NK-92 treated with Interleukin-12 subunit alpha and Interleukin-12 subunit beta, amount 100 ng/mL, for 24 hours (cell line): Measurements from ENCODE around the gene PRPF8.

ENCODE experiments used
- DNase-seq: peaks from one replicate; lab custom pipeline; 2025; lab: John Stamatoyannopoulos, UW

Gene PRPF8

GRCh38 chr17:1625581-1625980, 59.1 kb downstream of the PRPF8 start:
- no peak for DNase-seq

- DNase-seq = no peak
Observed at GRCh38 chr17:1625053-1625452, 59.6 kb downstream of the PRPF8 start.

DNA sequence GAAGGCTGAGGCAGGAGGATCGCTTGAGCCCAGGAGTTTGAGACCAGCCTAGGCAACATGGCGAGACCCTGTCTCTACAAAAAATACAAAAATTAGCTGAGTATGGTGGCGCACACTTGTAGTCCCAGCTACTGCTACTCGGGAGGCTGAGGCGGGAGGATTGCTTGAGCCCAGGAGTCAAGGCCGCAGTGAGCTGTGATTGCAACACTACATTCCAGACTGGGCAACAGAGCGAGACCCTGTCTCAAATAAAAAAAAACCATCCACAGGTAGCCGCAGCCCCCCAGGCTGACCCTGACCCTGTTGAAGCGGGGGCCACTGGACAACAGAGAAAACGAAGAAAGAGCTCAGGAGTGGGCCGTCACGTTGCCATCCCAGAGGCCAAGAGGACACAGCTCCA, 60.0 kb downstream of the PRPF8 start:
- DNase-seq = no peak

- DNase-seq = no peak
Observed at GRCh38 chr17:1623057-1623630, 61.5 kb downstream of the PRPF8 start.

- DNase-seq = no peak
Observed at GRCh38 chr17:1621273-1621954, 63.3 kb downstream of the PRPF8 start.

GRCh38 chr17:1620486-1620885, 64.2 kb downstream of the PRPF8 start:
- no peak for DNase-seq

GRCh38 chr17:1617620-1618174, 67.0 kb downstream of the PRPF8 start:
- DNase-seq = no peak

- no peak for DNase-seq
Observed at GRCh38 chr17:1616101-1616500, 68.6 kb downstream of the PRPF8 start.

DNA sequence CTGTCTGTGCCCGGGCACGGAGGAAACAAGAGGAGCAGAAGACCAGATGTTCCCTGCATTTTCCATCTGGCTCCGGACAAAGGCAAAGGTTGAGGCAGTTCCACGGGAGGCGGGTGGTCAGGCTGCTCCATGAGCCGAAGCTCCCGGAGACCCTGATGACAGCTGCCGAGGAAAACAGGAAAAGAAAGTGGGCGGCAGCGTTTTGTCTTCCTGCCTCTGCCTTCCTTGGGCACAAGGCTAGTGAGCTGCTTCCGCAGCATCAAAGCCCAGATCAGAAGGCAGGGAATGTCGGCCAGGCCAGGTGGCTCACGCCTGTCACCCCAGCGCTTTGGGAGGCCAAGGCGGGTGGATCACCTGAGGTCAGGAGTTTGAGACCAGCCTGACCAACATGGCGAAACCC, 72.3 kb downstream of the PRPF8 start:
- DNase-seq = no peak

GRCh38 chr17:1611715-1612114, 73.0 kb downstream of the PRPF8 start:
- DNase-seq = no peak

DNA sequence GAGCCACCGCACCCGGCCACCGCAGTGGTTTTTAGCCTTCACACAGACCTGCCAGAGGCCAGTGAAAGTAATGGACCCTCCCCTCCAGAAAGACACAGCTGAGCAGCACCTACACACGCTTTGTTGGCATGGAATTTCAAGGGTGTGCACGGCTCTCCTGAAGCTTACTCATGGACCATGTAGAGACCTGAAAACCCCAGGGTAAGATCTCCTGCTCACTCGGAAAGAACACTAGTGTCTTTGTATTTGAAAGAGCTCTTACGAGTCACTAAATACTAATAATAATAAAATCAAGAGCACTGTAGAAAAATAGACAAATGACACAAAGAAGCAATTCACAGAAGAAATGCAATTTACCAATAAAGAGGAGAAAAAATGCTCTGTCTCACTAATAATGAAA, 76.0 kb downstream of the PRPF8 start:
- no peak for DNase-seq

DNA sequence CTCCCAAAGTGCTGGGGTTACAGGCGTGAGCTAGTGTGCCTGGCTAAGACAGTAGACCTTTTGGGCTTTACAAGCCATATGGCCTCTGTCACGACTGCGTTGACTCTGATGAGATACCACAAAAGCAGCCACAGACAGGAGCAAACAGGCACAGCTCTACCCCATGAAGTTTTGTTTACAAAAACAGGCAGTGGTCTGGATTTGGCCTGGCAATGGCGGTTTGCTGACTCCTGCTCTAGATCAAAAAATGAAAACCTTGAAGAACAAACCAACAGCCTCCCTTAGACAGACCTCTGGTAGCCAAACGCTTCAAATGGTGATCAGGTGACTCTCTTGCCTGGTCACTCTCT, 76.7 kb downstream of the PRPF8 start:
- DNase-seq = no peak

- no peak for DNase-seq
Observed at GRCh38 chr17:1606352-1606985, 78.2 kb downstream of the PRPF8 start.

DNA sequence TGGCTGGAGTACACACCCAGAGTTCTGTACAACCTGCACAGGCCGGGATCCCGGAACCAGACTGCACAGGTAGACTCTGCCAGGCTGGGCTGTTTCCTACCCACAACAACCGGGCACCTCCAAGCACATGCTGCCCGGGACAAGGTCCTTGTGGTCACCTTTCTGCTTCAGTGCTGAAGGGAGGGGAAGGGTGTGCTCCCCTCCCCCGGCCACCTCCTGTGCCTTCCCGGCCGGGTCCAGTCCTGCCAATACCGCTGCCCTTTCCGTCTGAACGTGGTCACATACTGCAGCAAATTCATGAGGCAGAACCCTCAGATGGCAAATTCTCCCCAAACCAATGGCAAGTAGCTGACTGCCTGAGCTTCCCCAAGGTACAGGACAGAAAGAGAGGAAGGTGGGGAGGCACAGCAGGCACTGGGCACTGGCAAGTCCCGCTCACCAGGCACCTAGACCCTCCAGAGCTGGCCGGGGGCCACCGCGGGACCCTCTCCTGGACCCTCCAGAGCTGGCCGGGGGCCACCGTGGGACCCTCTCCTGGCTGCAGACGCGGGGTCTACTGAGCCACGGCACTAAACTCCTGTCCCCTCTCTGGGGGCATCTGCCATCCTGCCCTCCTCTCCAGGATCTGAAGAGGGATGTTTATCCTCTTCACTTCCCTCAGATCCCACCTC, 78.9 kb downstream of the PRPF8 start:
- no peak for DNase-seq

DNA sequence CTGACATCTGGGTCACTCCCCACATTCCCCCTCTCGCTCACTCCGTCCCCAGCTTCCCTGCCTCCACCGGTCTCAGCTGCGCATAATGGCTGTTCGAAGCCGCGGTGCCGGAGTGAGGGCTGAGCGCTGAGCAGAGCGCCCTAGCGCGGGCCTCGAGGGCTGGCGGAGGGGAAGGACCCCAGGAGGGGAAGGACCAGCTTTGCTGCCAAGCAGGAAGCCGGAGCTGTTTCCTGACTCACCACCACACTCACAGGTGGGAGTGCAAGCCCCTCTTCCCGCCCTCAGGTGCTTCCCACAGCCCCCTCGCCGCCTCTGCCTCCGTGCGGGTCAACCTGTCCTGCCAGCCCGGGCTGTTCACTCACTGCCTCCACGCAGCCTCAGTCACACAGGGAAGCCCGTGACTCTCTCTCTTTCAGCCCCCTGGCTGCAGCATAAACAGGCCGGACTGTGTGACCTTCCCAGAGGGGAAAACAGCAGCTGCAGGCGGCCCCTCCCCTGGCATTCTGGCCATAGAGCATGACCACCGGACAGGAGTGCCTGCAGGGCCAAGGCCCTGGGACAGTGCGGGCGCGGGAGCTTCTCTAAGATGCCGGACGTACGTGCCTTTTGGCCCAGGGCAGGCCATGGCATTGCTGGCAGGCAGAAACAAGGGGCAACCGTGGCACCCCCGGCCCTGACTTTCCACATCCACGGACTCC, 79.7 kb downstream of the PRPF8 start:
- DNase-seq = no peak

- DNase-seq = no peak
Observed at GRCh38 chr17:1601571-1601970, 83.1 kb downstream of the PRPF8 start.
